ENCODE measurements around the gene BCAS1. TPM values are rescaled to one million over a fixed set of nuclear protein-coding genes. Genes with fewer than 3 reads are reported as not detected.
A peak's percentile ranks its signal among the peaks of the same experiment; 100 is the strongest.

BCAS1 gene
- total and polyA plus RNA-seq, 2 donors (not counting 1 experiment from before 2014, with no cell fraction given): 0.97 to 1.1 TPM

DNA sequence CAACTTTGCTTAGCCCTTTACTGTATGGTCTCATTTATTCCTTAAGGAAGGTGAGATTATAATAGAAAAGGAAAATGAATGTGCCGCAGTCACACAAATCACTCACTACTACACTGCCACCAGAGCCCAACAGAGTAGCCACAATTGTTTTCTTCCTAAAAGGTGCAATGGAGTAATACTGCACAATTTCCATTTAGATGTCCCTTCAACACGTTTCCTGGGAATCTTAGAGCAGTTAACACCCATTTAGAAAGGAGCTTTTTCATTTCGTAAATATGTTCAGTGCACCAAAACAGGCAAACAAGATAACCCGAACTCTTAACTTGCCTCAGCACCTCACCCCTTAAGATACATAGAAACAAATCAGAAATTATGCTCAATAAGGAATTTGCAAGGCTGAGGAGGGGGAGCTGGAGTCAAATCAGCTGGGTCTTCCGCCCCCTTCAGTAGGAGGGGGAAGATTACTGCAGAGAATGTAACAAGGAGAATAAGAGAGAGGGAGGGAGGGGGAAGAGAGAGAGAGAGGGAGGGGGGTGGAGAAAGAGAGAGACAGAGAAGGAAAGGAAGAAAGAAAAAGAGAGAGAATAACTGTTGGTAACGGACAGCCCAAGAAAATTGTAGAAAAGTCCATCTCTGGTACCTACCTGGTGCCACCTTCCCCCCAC lies 155.5 kb downstream of the BCAS1 start:
- Histone ChIP-seq H2AFZ (ENCODE audit: insufficient read depth, low read depth, low read length, poor library complexity, severe bottlenecking) (peak overlapping the region; percentile 89), H3K4me1 (ENCODE audit: control insufficient read depth in 2 of 2, insufficient read depth in 2 of 2, low read length in 2 of 2) (peaks cover 17 to 38% of the 10 kb centered on the region in 2 donors), H3K79me2 (ENCODE audit: control insufficient read depth, insufficient read depth, low read length) (peaks cover 3% of the 10 kb centered on the region), H3K27me3 (replicated peaks in 1 of 4; ENCODE audit: control extremely low read depth in 1 of 4, control insufficient read depth in 3 of 4, insufficient read depth in 4 of 4, low read length in 3 of 4) (no peaks in the 10 kb centered on the region), H3K4me3 (ENCODE audit: control extremely low read depth in 1 of 5, extremely low read depth in 1 of 5, insufficient read depth in 1 of 5, low read depth in 2 of 5, low read length in 4 of 5) (peak overlapping the region; percentile 69 to 83 (median 74)), H3K9ac (ENCODE audit: low read length) (peak overlapping the region; percentile 73), H3K9me3 (ENCODE audit: control extremely low read depth in 1 of 3, control insufficient read depth in 2 of 3, insufficient read depth in 1 of 3, low read length in 2 of 3) (peaks cover 0 to 4% (median 0%) of the 10 kb centered on the region in 3 donors), H3K27ac (ENCODE audit: low read length in 2 of 2) (peak overlapping the region; percentile 45 to 68), H3K4me2 (replicated peaks; ENCODE audit: low read depth, low read length, poor library complexity, severe bottlenecking) (peak overlapping the region; percentile 86), H4K20me1 (ENCODE audit: control insufficient read depth, insufficient read depth, low read length, poor library complexity, severe bottlenecking) (no peaks in the 10 kb centered on the region), H3K36me3 (replicated peaks in 1 of 2; ENCODE audit: control extremely low read depth in 1 of 2, control insufficient read depth in 1 of 2, extremely low read depth in 1 of 2, insufficient read depth in 2 of 2, low read length in 1 of 2) (no peaks in the 10 kb centered on the region)
- POLR2A ChIA-PET: interaction anchor here (0.5 to 3.2 kb wide), 11 partner anchors 15 to 324 kb away, joined by 3 to 20 read pairs (median 4); partner anchors contain the start of gene ZNF217
- H3K4me1 Mint-ChIP-seq: peaks cover 40% of the 10 kb centered on the region
- WGBS (ENCODE audit: insufficient coverage): 20% methylated on average over 2 of the region's 6 CpGs
- no peak for ATAC-seq (ENCODE audit: low read depth)
- DNase-seq: no peak
- H3K4me3 Mint-ChIP-seq: peak overlapping the region; percentile 94
- TF ChIP-seq EZH2 (IDR thresholded peaks at IDR 0.05; ENCODE audit: borderline replicate concordance, insufficient read depth, low read depth, low read length, poor library complexity, severe bottlenecking): no peak
- TF ChIP-seq, protein P1, sequence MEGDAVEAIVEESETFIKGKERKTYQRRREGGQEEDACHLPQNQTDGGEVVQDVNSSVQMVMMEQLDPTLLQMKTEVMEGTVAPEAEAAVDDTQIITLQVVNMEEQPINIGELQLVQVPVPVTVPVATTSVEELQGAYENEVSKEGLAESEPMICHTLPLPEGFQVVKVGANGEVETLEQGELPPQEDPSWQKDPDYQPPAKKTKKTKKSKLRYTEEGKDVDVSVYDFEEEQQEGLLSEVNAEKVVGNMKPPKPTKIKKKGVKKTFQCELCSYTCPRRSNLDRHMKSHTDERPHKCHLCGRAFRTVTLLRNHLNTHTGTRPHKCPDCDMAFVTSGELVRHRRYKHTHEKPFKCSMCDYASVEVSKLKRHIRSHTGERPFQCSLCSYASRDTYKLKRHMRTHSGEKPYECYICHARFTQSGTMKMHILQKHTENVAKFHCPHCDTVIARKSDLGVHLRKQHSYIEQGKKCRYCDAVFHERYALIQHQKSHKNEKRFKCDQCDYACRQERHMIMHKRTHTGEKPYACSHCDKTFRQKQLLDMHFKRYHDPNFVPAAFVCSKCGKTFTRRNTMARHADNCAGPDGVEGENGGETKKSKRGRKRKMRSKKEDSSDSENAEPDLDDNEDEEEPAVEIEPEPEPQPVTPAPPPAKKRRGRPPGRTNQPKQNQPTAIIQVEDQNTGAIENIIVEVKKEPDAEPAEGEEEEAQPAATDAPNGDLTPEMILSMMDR (IDR thresholded peaks at IDR 0.05): no peak
- intact Hi-C loops (cut with micrococcal nuclease): loop anchor here (1.0 to 10.0 kb wide), 7 partner anchors 11 to 337 kb away; no protein-coding TSS in a partner anchor
- H3K9me3 Mint-ChIP-seq (ENCODE audit: insufficient read depth): no peaks in the 10 kb centered on the region
- CTCF ChIA-PET: interaction anchor here (0.5 to 22.3 kb wide), 55 partner anchors 9 to 914 kb away, joined by 3 to 593 read pairs (median 5); partner anchors contain the start of gene ZNF217
- H3K27ac Mint-ChIP-seq: peak overlapping the region; percentile 90
- H3K27me3 Mint-ChIP-seq: no peaks in the 10 kb centered on the region

All from B cell (primary cell).